ENCODE data around the gene GATA1.

GATA1 gene

DNA sequence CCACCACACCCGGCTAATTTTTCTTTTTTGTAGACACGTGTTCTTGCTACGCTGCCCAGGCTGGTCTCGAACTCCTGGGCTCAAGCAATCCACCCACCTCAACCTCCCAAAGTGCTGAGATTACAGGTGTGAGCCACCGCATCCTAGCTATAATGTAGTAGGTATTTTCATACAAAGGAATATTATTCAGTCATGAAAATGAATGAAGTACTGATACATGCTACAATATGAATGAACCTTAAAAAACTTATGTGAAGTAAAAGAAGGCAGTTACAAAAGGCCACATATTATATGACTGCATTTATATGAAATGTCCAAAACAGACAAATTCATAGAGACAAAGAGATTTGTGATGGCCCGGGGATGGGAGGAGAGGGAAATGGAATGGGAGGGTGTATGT is 4.7 kb upstream of the GATA1 start:
- no peak for DNase-seq (ENCODE audit: low read depth)
- no peak overlapping the region for H3K4me3 ChIP-seq (ENCODE audit: low read depth, low read length)
- TF ChIP-seq, protein P1, sequence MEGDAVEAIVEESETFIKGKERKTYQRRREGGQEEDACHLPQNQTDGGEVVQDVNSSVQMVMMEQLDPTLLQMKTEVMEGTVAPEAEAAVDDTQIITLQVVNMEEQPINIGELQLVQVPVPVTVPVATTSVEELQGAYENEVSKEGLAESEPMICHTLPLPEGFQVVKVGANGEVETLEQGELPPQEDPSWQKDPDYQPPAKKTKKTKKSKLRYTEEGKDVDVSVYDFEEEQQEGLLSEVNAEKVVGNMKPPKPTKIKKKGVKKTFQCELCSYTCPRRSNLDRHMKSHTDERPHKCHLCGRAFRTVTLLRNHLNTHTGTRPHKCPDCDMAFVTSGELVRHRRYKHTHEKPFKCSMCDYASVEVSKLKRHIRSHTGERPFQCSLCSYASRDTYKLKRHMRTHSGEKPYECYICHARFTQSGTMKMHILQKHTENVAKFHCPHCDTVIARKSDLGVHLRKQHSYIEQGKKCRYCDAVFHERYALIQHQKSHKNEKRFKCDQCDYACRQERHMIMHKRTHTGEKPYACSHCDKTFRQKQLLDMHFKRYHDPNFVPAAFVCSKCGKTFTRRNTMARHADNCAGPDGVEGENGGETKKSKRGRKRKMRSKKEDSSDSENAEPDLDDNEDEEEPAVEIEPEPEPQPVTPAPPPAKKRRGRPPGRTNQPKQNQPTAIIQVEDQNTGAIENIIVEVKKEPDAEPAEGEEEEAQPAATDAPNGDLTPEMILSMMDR (IDR thresholded peaks at IDR 0.05; ENCODE audit: low read depth, low read length, missing control alignments), result no peak

DNA sequence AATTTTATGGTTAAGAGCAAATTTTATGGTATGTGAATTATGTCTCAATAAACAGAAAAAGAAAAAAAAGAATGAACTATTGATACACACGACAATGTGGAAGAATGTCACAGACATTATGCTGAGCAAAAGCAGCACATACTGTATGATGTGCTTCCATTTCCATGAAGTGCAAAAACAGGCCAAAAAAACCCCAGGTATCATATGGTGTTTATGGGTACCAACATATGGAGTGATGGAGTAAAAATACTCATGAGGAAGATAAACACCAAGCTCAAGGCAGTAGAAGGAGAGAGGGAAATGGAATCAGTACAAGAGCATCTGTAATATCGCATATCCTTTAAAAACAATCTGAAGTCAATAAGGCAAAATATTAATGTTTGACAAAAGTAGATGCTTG is 4.2 kb upstream of the GATA1 start:
- TF ChIP-seq, protein P1 (IDR thresholded peaks at IDR 0.05; ENCODE audit: low read depth, low read length, missing control alignments), result no peak
- no peak for DNase-seq (ENCODE audit: low read depth)
- H3K4me3 ChIP-seq (ENCODE audit: low read depth, low read length), result no peak overlapping the region

DNA sequence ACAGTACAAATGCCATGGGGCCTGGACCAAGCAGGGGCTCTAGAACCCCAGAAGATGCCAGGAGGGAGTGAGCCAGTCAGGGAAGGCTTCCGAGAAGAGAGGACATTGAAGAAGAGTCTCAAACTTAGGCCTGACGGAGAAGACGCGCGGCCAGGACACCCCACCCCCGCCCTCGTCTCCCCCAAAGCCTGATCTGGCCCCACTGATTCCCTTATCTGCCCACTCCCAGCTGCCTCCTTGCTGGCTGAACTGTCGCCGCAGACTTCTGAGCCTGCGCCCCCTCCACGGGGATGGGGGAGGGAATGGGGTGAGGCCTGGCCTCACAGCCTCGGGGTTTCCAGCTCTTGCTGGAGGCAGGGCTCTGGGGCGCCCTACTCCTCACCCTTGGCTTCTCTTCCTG is 3.6 kb upstream of the GATA1 start:
- H3K4me3 ChIP-seq (ENCODE audit: low read depth, low read length), result no peak overlapping the region
- TF ChIP-seq, protein P1 (IDR thresholded peaks at IDR 0.05; ENCODE audit: low read depth, low read length, missing control alignments), result no peak
- no peak for DNase-seq (ENCODE audit: low read depth)

DNA sequence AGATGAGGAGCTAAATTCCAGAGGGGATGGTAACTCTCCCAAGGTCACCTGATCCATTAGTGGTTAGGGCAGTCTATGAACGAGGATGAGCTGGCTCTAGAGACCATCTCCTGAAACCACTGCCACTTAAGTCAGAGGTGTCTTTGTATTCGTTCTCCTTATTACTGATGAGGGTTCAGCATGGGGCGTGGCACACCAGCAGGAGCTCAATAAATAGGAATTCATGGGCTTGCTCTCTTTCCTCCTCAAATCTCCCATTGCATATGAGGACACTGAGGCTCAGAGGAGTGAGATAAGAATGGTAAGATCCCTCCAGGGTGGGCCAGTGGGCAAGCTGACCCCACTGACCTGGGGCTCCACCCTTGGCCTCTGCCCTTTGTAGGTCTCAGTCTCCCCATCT is 1.7 kb upstream of the GATA1 start:
- H3K4me3 ChIP-seq (ENCODE audit: low read depth, low read length), result no peak overlapping the region
- no peak for DNase-seq (ENCODE audit: low read depth)
- TF ChIP-seq, protein P1 (IDR thresholded peaks at IDR 0.05; ENCODE audit: low read depth, low read length, missing control alignments), result no peak

DNA sequence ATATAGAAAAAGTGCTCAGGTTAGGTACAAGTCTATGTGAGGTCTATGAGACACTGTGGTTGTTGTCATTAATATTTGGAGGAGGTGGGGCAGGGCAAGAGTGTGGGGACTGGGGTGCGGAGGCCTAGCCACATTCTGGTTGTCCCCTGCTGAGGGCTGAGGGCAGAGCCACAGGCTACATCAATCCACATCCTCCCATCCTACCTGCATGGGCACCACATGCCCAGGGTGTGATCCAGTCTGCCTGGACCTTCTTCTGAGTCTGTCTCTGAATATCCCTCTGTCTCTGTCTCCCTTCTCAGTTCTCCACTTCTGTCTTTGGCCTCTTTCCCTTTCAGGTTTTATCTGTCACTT is 1.2 kb upstream of the GATA1 start:
- TF ChIP-seq, protein P1 (IDR thresholded peaks at IDR 0.05; ENCODE audit: low read depth, low read length, missing control alignments), result no peak
- no peak for DNase-seq (ENCODE audit: low read depth)
- no peak overlapping the region for H3K4me3 ChIP-seq (ENCODE audit: low read depth, low read length)

DNA sequence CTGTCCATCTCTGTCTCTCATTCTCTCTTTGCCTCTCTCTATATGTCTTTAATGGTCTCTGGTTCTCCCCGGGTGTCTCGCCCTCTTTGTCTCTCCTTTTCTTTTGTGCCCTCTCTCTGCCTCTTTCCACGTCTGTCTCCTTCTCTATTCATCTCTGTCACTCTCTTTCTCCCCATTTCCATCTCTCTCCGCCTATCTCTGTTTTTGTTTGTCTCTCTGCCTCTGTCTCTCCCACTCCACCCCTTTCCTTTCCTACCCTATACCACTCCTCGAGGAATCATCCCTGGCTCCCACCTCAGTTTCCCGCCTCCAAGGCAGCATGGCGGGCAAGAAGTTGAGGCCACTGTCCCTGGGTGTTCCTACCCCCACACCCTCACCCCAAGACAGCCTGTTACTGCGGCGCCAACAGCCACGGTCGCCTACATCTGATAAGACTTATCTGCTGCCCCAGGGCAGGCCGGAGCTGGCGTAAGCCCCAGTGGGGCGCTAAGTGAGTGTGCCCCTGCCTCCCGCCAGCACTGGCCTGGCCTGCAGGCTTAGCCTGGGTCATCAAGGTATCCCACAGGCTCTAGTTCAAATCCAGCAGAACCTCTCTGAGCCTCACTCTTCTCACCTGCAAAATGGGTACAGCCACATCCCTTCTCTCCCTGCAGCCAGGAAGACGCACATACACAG is 713 bp upstream of the GATA1 start:
- TF ChIP-seq, protein P1 (IDR thresholded peaks at IDR 0.05; ENCODE audit: low read depth, low read length, missing control alignments), result no peak
- no peak overlapping the region for H3K4me3 ChIP-seq (ENCODE audit: low read depth, low read length)
- no peak for DNase-seq (ENCODE audit: low read depth)

DNA sequence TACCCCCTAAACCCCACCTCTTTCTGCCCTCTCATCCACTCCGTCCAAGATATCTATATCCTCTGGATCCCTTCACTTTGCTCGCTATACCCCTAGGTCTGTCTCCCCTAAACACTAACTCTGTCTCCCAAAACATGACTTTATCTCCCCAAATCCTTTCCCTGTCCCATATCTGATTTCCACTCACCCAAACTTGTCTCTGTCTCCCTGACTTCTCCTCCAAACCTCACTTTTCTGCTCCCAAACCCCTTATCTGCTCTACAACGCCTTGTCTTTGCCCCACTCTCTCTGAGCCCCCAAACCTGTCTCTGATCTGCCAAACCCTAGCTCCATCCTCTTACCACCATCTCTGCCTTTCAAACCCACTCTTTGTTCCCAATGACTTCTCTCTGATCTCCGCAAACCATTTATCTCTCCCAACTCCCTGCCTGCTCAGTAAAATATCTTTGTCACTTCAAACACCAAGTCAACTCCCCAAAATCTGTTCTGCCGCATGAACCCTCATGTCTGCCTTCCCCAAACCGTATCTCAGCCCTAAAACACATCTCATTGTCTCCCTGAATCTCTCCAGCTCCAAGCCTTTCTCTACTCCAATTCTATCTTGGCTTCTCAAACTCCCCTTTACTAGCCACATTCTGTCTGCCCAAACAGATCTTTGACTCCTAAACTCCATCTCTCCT is 575 bp downstream of the GATA1 start:
- TF ChIP-seq, protein P1 (IDR thresholded peaks at IDR 0.05; ENCODE audit: low read depth, low read length, missing control alignments), result no peak
- no peak for DNase-seq (ENCODE audit: low read depth)
- no peak overlapping the region for H3K4me3 ChIP-seq (ENCODE audit: low read depth, low read length)

All from GM12864 (cell line).